ENCODE measurements around the gene CCDC18. TPM values are rescaled to one million over a fixed set of nuclear protein-coding genes. Genes with fewer than 3 reads are reported as not detected.
A peak's percentile ranks its signal among the peaks of the same experiment; 100 is the strongest.
"Not testable (repeated sequence)": the region's sequence is repeated elsewhere in the genome, so short reads cannot be mapped to it uniquely, and the experiment has no call there.

Gene CCDC18
- total RNA-seq, 1 donor from 2014 or later, result 3.4 TPM

DNA sequence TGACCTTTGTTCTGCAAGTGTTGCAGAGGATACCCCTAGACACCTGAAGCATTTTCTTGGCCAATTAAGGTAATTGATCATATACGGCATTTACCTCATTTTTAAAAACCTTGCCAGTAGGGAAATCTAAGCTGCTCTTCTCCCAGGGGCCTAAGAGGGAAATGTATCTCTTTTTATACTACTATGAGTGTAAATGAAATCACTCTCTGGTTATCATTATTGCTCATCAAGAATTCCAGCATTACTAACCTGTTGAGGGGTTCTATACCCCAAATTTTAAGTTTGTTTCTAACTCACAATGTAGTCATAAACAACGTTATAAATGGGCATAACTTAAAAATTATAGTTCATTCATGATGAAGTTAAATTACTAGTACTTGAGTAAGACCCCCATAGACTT lies 27.7 kb upstream of the CCDC18 start:
- H3K4me3 ChIP-seq, result no peak overlapping the region
- H3K4me1 ChIP-seq, result peaks cover 11% of the 10 kb centered on the region
- intact Hi-C loops (cut with micrococcal nuclease), result no loop called here
- no peaks in the 10 kb centered on the region for H3K9me3 ChIP-seq (replicated peaks)
- TF ChIP-seq, protein P1, sequence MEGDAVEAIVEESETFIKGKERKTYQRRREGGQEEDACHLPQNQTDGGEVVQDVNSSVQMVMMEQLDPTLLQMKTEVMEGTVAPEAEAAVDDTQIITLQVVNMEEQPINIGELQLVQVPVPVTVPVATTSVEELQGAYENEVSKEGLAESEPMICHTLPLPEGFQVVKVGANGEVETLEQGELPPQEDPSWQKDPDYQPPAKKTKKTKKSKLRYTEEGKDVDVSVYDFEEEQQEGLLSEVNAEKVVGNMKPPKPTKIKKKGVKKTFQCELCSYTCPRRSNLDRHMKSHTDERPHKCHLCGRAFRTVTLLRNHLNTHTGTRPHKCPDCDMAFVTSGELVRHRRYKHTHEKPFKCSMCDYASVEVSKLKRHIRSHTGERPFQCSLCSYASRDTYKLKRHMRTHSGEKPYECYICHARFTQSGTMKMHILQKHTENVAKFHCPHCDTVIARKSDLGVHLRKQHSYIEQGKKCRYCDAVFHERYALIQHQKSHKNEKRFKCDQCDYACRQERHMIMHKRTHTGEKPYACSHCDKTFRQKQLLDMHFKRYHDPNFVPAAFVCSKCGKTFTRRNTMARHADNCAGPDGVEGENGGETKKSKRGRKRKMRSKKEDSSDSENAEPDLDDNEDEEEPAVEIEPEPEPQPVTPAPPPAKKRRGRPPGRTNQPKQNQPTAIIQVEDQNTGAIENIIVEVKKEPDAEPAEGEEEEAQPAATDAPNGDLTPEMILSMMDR (IDR thresholded peaks at IDR 0.05; ENCODE audit: borderline replicate concordance), result no peak
- H3K36me3 ChIP-seq, result peaks cover 78% of the 10 kb centered on the region
- H3K27me3 ChIP-seq (ENCODE audit: low read depth), result no peaks in the 10 kb centered on the region
- H3K27ac ChIP-seq (replicated peaks), result no peak overlapping the region
- DNase-seq, result no peak

DNA sequence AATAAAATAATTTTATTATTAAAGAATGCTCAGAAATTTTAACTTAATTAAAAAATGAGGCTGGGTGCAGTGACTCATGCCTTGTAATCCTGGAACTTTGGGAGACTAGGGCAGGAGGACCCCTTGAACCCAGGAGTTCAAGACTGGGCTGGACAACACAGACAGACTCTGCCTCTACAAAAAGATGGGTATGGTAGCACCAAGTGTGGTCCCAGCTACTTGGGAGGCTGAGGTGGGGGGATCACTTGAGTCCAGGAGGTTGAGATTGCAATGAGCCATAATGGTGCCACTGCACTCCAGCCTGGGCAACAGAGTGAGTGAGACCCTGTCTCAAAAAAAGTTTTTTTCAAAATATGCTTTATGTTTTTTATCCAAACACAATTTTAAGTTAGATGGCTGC lies 25.6 kb upstream of the CCDC18 start:
- Histone ChIP-seq H3K9me3 (replicated peaks) (no peaks in the 10 kb centered on the region), H3K27ac (replicated peaks) (no peak overlapping the region), H3K4me1 (peaks cover 7% of the 10 kb centered on the region), H3K36me3 (peaks cover 85% of the 10 kb centered on the region), H3K4me3 (no peak overlapping the region), H3K27me3 (ENCODE audit: low read depth) (no peaks in the 10 kb centered on the region)
- no peak for DNase-seq
- intact Hi-C loops (cut with micrococcal nuclease), result no loop called here
- TF ChIP-seq, protein P1 (IDR thresholded peaks at IDR 0.05; ENCODE audit: borderline replicate concordance), result no peak

DNA sequence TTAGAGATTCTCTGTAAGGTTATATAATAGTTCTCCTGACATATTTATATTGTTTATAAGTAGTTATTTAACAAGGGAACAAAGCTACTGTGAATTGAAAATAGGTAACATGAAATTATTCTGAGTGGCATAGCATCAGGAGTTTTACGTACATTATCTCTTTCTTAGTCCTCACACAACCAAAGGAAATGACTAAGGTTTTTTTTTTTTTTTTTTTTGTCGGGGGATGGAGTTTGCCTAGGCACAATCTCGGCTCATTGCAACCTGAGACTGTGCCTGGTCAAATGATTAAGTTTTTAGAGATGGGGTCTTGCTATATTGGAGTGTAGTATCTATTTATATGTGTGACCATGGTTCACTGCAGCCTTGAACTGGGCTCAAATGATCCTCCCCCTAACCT lies 25.2 kb upstream of the CCDC18 start:
- Histone ChIP-seq H3K9me3 (replicated peaks) (no peaks in the 10 kb centered on the region), H3K4me3 (no peak overlapping the region), H3K4me1 (peaks cover 7% of the 10 kb centered on the region), H3K27ac (replicated peaks) (no peak overlapping the region), H3K27me3 (ENCODE audit: low read depth) (no peaks in the 10 kb centered on the region), H3K36me3 (peaks cover 84% of the 10 kb centered on the region)
- intact Hi-C loops (cut with micrococcal nuclease), result no loop called here
- DNase-seq, result no peak
- TF ChIP-seq, protein P1 (IDR thresholded peaks at IDR 0.05; ENCODE audit: borderline replicate concordance), result no peak

DNA sequence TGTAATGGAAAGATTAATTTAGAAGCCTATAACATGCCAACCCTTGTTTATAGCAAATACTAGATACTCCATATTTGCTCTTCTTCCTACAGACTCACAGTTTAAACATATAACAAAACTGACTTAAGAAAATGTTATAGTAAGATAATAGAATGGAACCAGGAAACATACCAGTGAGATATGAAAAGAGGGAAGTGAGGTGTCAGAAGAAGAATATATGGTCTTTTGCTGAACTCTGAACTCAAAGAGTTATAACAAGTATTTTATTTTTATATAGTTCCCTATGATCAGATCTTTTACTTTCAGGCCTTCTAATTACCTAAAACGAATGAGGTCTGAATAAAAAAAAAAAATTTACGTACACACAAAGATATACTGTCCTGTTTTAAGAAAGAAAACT lies 21.2 kb upstream of the CCDC18 start:
- no peaks in the 10 kb centered on the region for H3K27me3 ChIP-seq (ENCODE audit: low read depth)
- no peak for DNase-seq
- H3K27ac ChIP-seq (replicated peaks), result no peak overlapping the region
- TF ChIP-seq, protein P1 (IDR thresholded peaks at IDR 0.05; ENCODE audit: borderline replicate concordance), result no peak
- peaks cover 26% of the 10 kb centered on the region for H3K4me1 ChIP-seq
- intact Hi-C loops (cut with micrococcal nuclease), result no loop called here
- H3K9me3 ChIP-seq (replicated peaks), result no peaks in the 10 kb centered on the region
- no peak overlapping the region for H3K4me3 ChIP-seq
- H3K36me3 ChIP-seq, result peaks cover 54% of the 10 kb centered on the region

DNA sequence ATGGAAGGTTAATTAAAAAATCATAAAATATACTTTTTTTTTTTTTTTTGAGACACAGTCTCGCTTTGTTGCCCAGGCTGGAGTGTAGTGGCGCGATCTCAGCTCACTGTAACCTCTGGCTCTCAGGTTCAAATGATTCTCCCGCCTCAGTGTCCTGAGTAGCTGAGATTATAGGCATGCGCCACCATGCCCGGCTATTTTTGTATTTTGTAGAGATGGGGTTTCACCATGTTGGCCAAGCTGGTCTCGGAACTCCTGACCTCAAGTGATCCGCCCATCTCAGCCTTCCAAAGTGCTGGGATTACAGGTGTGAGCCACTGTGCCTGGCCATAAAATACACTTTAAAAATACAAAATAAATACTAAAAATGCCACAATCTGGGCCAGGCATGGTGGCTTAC lies 17.2 kb upstream of the CCDC18 start:
- DNase-seq; H3K4me3 ChIP-seq; H3K27me3 ChIP-seq (ENCODE audit: low read depth); intact Hi-C loops (cut with micrococcal nuclease); H3K27ac ChIP-seq (replicated peaks): not testable (repeated sequence)
- H3K4me1 ChIP-seq, result peaks cover 29% of the 10 kb centered on the region
- peaks cover 23% of the 10 kb centered on the region for H3K9me3 ChIP-seq (replicated peaks)
- H3K36me3 ChIP-seq, result peaks cover 35% of the 10 kb centered on the region

DNA sequence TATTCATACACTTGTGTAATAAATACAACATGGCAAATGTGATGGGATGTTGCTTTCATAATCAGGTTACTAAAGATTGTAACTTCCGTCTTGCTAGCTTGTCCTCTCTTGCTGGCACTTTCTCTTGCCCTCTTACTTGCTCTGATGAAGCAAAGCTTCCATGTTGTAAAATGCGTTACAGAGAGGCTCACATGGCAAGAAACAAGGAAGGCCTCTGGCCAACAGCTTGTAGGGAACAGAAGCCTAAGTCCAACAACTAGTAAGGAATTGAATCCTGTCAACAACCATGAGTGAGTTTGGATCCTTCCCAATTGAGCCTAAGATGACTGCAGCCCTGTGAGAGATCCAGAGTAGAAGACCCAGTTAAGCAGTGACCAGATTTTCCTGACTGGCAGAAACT lies 15.7 kb upstream of the CCDC18 start:
- Histone ChIP-seq H3K4me1 (peaks cover 29% of the 10 kb centered on the region), H3K27ac (replicated peaks) (peak overlapping the region; percentile 34), H3K36me3 (peaks cover 20% of the 10 kb centered on the region), H3K27me3 (ENCODE audit: low read depth) (no peaks in the 10 kb centered on the region), H3K9me3 (replicated peaks) (peaks cover 29% of the 10 kb centered on the region), H3K4me3 (no peak overlapping the region)
- intact Hi-C loops (cut with micrococcal nuclease), result no loop called here
- TF ChIP-seq, protein P1 (IDR thresholded peaks at IDR 0.05; ENCODE audit: borderline replicate concordance), result no peak
- DNase-seq, result no peak

DNA sequence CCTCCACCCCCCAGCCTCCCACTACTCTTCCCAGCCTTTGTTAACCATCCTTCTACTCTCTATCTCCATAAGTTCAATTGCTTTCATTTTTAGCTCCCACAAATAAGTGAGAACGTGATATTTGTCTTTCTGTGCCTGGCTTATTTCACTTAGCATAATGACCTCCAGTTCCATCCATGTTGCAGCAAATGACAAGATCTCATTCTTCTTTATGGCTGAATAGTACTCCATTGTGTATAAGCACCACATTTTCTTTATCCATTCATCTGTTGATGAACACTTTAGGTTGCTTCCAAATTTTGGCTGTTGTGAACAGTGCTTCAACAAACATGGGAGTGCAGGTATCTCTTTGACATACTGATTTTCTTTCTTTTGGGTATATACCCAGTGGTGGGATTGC lies 14.6 kb upstream of the CCDC18 start:
- H3K4me1 ChIP-seq, result peaks cover 25% of the 10 kb centered on the region
- intact Hi-C loops (cut with micrococcal nuclease); DNase-seq; H3K4me3 ChIP-seq; H3K27me3 ChIP-seq (ENCODE audit: low read depth); H3K27ac ChIP-seq (replicated peaks): not testable (repeated sequence)
- peaks cover 16% of the 10 kb centered on the region for H3K36me3 ChIP-seq
- peaks cover 35% of the 10 kb centered on the region for H3K9me3 ChIP-seq (replicated peaks)

Measured in left ventricle myocardium inferior (tissue), 1 donor.